Colonic mucosa (tissue), 4 donors: ENCODE data around the gene DMD. TPM values are rescaled to one million over a fixed set of nuclear protein-coding genes. Genes with fewer than 3 reads are reported as not detected.

ENCODE experiments used
- DNase-seq: peaks from one replicate; pipeline ENCODE4 v3.0.0-alpha.2; 2020
- H3K27ac ChIP-seq: fragments of 200-600 bp; one replicate; pipeline ENCODE4 v1.8.0; 2021
- H3K27me3 ChIP-seq: fragments of 200-600 bp; one replicate; pipeline ENCODE4 v1.8.0; 2021
- H3K36me3 ChIP-seq: fragments of 200-600 bp; one replicate; pipeline ENCODE4 v1.8.0; 2021
- H3K4me1 ChIP-seq: fragments of 200-600 bp; one replicate; pipeline ENCODE4 v1.8.0; 2021; ENCODE audit warnings: mild to moderate bottlenecking
- H3K4me3 ChIP-seq: fragments of 200-600 bp; one replicate; pipeline ENCODE4 v1.8.0; 2021
- H3K9ac ChIP-seq, 2 donors: one replicate each; pipeline ENCODE4 v1.7.0; 2013; ENCODE audit warnings: control low read depth in 2 of 2, low read depth in 2 of 2, low read length in 2 of 2
- H3K9me3 ChIP-seq: fragments of 200-600 bp; one replicate; pipeline ENCODE4 v1.8.0; 2021
- CTCF ChIP-seq: fragments of 200-600 bp; IDR thresholded peaks from one replicate; pipeline ENCODE4 v1.8.0; 2022; ENCODE audit warnings: antibody characterized with exemption, mild to moderate bottlenecking
- intact Hi-C: fragments of 100-400 bp; cut with DNase I; formaldehyde crosslinking; loops from one replicate; pipeline ENCODE4 v1.14.1; 2022
- total RNA-seq, 2 donors: library from RNA; stranded (reverse); fragmentation: NEBNext Ultra II Directional in 1 of 2; extraction: Animal tissue kit (Norgen Biotek cat#: 25700) in 1 of 2; gene quantifications; one replicate each; pipeline ENCODE4 v1.2.1, GENCODE V29; 2021
- donor health status: healthy.
- donor health status: DM: no; HTN: no; CAD: no.
- donor health status: DM: no; HTN: no; CAD: no.

Gene DMD
- total RNA-seq, 2 donors from 2014 or later = 7.3 to 24.5 TPM

- H3K9me3 ChIP-seq = no peaks in the 10 kb centered on the region
- no peak for DNase-seq
- no peak for TF ChIP-seq CTCF
- H3K4me1 ChIP-seq = no peaks in the 10 kb centered on the region
- no peaks in the 10 kb centered on the region for H3K36me3 ChIP-seq
- no peak overlapping the region for H3K27ac ChIP-seq
- no peak overlapping the region for H3K9ac ChIP-seq
- H3K27me3 ChIP-seq = no peaks in the 10 kb centered on the region
- H3K4me3 ChIP-seq = no peak overlapping the region
- intact Hi-C loops = no loop called here
Observed at GRCh38 chrX:32397562-32398216, 813.7 kb downstream of the DMD start.

GRCh38 chrX:32395878-32396277 lies 815.5 kb downstream of the DMD start:
- intact Hi-C loops = no loop called here

GRCh38 chrX:32392655-32393054 lies 818.7 kb downstream of the DMD start:
- no peaks in the 10 kb centered on the region for H3K9me3 ChIP-seq
- H3K27ac ChIP-seq = no peak overlapping the region
- no peak overlapping the region for H3K4me3 ChIP-seq
- intact Hi-C loops = no loop called here
- no peak for DNase-seq
- no peak overlapping the region for H3K9ac ChIP-seq
- no peaks in the 10 kb centered on the region for H3K36me3 ChIP-seq
- H3K27me3 ChIP-seq = no peaks in the 10 kb centered on the region
- no peak for TF ChIP-seq CTCF
- H3K4me1 ChIP-seq = no peaks in the 10 kb centered on the region

More at GRCh38 chrX:32395878-32396277, 815.5 kb downstream of the DMD start:
- no peak for TF ChIP-seq CTCF
- no peaks in the 10 kb centered on the region for H3K4me1 ChIP-seq
- H3K36me3 ChIP-seq = no peaks in the 10 kb centered on the region
- no peak overlapping the region for H3K27ac ChIP-seq
- no peak overlapping the region for H3K4me3 ChIP-seq
- no peak for DNase-seq
- no peaks in the 10 kb centered on the region for H3K27me3 ChIP-seq
- H3K9me3 ChIP-seq = no peaks in the 10 kb centered on the region
- H3K9ac ChIP-seq = no peak overlapping the region

GRCh38 chrX:32370456-32371205 lies 840.7 kb downstream of the DMD start:
- no peak overlapping the region for H3K4me3 ChIP-seq
- no peaks in the 10 kb centered on the region for H3K36me3 ChIP-seq
- no peaks in the 10 kb centered on the region for H3K9me3 ChIP-seq
- no peaks in the 10 kb centered on the region for H3K27me3 ChIP-seq
- intact Hi-C loops = no loop called here
- no peak for DNase-seq
- H3K27ac ChIP-seq = no peak overlapping the region
- no peak overlapping the region for H3K9ac ChIP-seq
- no peaks in the 10 kb centered on the region for H3K4me1 ChIP-seq
- TF ChIP-seq CTCF = no peak

- H3K4me3 ChIP-seq = no peak overlapping the region
- H3K9ac ChIP-seq = no peak overlapping the region
- no peak for DNase-seq
- no peak overlapping the region for H3K27ac ChIP-seq
- intact Hi-C loops = no loop called here
- H3K9me3 ChIP-seq = no peaks in the 10 kb centered on the region
- no peaks in the 10 kb centered on the region for H3K4me1 ChIP-seq
- no peak for TF ChIP-seq CTCF
- H3K27me3 ChIP-seq = no peaks in the 10 kb centered on the region
- H3K36me3 ChIP-seq = no peaks in the 10 kb centered on the region
Observed at GRCh38 chrX:32293962-32294700, 917.2 kb downstream of the DMD start.
